WTC11 (cell line): ENCODE measurements around the gene CTNND2. TPM values are rescaled to one million over a fixed set of nuclear protein-coding genes. Genes with fewer than 3 reads are reported as not detected.

Experiments used
- ATAC-seq: fragments of 200-7000 bp; cut with Tn5 transposase; 2 replicates; pipeline ENCODE4 v1.10.0; 2021; ENCODE audit warnings: mild to moderate bottlenecking, moderate library complexity
- CTCF ChIA-PET: fragments of 300-600 bp; sonication (Branson Sonifier 250); formaldehyde crosslinking; loops from one replicate; lab custom pipeline; 2021; ENCODE audit warnings: antibody characterized with exemption; lab: Charles Lee
- POLR2A ChIA-PET: fragments of 350-600 bp; sonication (Branson Sonifier 250); formaldehyde crosslinking; loops from one replicate; lab custom pipeline; 2021; ENCODE audit warnings: antibody characterized with exemption; lab: Charles Lee
- DNase-seq: peaks from one replicate; pipeline ENCODE4 v3.0.0; 2021; ENCODE audit warnings: low spot score
- H3K27ac Mint-ChIP-seq: 2 replicates; pipeline ENCODE4 v1.8.0; 2021; ENCODE audit warnings: mixed read lengths
- H3K27me3 Mint-ChIP-seq: 2 replicates; pipeline ENCODE4 v1.8.0; 2021; ENCODE audit warnings: low read depth, mild to moderate bottlenecking, moderate library complexity, mixed read lengths
- H3K36me3 Mint-ChIP-seq: 2 replicates; pipeline ENCODE4 v1.8.0; 2021; ENCODE audit warnings: mixed read lengths
- H3K4me1 Mint-ChIP-seq: 2 replicates; pipeline ENCODE4 v1.8.0; 2022; ENCODE audit warnings: mixed read lengths
- H3K4me3 Mint-ChIP-seq: 2 replicates; pipeline ENCODE4 v1.8.0; 2021; ENCODE audit warnings: mild to moderate bottlenecking, moderate library complexity, mixed read lengths
- H3K9me3 Mint-ChIP-seq: 2 replicates; pipeline ENCODE4 v1.8.0; 2021; ENCODE audit warnings: mixed read lengths
- CREM ChIP-seq: sonication (generic); formaldehyde crosslinking; IDR thresholded peaks from 2 replicates; pipeline ENCODE4 v1.8.1; 2022; ENCODE audit warnings: mild to moderate bottlenecking, missing genetic modification reagents, moderate library complexity
- EMX1 ChIP-seq: fragments of 250-450 bp; sonication (Bioruptor Pico); IDR thresholded peaks from 2 replicates; pipeline ENCODE4 v1.8.0; 2021; ENCODE audit warnings: mild to moderate bottlenecking
- ETV6 ChIP-seq: sonication (generic); formaldehyde crosslinking; IDR thresholded peaks from 2 replicates; pipeline ENCODE4 v1.8.1; 2022; ENCODE audit warnings: mild to moderate bottlenecking, missing genetic modification reagents
- MXD4 ChIP-seq: fragments of 250-450 bp; sonication (Bioruptor Pico); IDR thresholded peaks from 2 replicates; pipeline ENCODE4 v1.8.0; 2021; ENCODE audit warnings: mild to moderate bottlenecking, moderate library complexity, borderline replicate concordance
- NFYB ChIP-seq: sonication (generic); formaldehyde crosslinking; conservative IDR thresholded peaks from 2 replicates; pipeline ENCODE4 v1.8.0; 2022; ENCODE audit warnings: low read depth, missing genetic modification reagents
- RORB ChIP-seq: fragments of 250-450 bp; sonication (Bioruptor Pico); IDR thresholded peaks from 2 replicates; pipeline ENCODE4 v1.9.0; 2021; ENCODE audit warnings: mild to moderate bottlenecking
- TCF7 ChIP-seq: sonication (generic); formaldehyde crosslinking; IDR thresholded peaks from 2 replicates; pipeline ENCODE4 v1.8.0; 2022; ENCODE audit warnings: mild to moderate bottlenecking, low read depth, missing genetic modification reagents, moderate library complexity
- ZNF396 ChIP-seq: fragments of 250-450 bp; sonication (Bioruptor Pico); IDR thresholded peaks from 2 replicates; pipeline ENCODE4 v1.8.0; 2021; ENCODE audit warnings: mild to moderate bottlenecking, moderate library complexity, borderline replicate concordance
- ZNF423 ChIP-seq: fragments of 250-450 bp; sonication (Bioruptor Pico); IDR thresholded peaks from 2 replicates; pipeline ENCODE4 v2.1.2; 2022; ENCODE audit warnings: mild to moderate bottlenecking, moderate library complexity
- total RNA-seq: library from RNA; stranded (reverse); gene quantifications from 3 replicates; pipeline ENCODE4 v1.2.3, GENCODE V29; 2021
- TF ChIP-seq, protein P1 (sequence below): fragments of 250-450 bp; sonication (Bioruptor Pico); IDR thresholded peaks from 2 replicates; pipeline ENCODE4 v2.1.2; 2022; ENCODE audit warnings: mild to moderate bottlenecking, moderate library complexity
- TF ChIP-seq, protein P2 (sequence below): sonication (generic); formaldehyde crosslinking; conservative IDR thresholded peaks from 2 replicates; pipeline ENCODE4 v1.8.1; 2023; ENCODE audit warnings: mild to moderate bottlenecking, low read depth, missing genetic modification reagents, moderate library complexity
- TF ChIP-seq, protein P3 (sequence below): sonication (generic); formaldehyde crosslinking; IDR thresholded peaks from 2 replicates; pipeline ENCODE4 v1.8.1; 2023; ENCODE audit warnings: mild to moderate bottlenecking, missing genetic modification reagents
- TF ChIP-seq, protein P4 (sequence below): sonication (generic); formaldehyde crosslinking; IDR thresholded peaks from 2 replicates; pipeline ENCODE4 v1.8.1; 2023; ENCODE audit warnings: mild to moderate bottlenecking, moderate library complexity, missing genetic modification reagents
- TF ChIP-seq, protein P5 (sequence below): sonication (generic); formaldehyde crosslinking; IDR thresholded peaks from 2 replicates; pipeline ENCODE4 v1.8.1; 2022; ENCODE audit warnings: mild to moderate bottlenecking, missing genetic modification reagents, moderate library complexity, borderline replicate concordance
- TF ChIP-seq, protein P6 (sequence below): sonication (generic); formaldehyde crosslinking; IDR thresholded peaks from 2 replicates; pipeline ENCODE4 v1.8.1; 2023; ENCODE audit warnings: mild to moderate bottlenecking, missing genetic modification reagents, moderate library complexity
- TF ChIP-seq, protein P7 (sequence below): sonication (generic); formaldehyde crosslinking; IDR thresholded peaks from 2 replicates; pipeline ENCODE4 v1.8.0; 2022; ENCODE audit warnings: mild to moderate bottlenecking, missing genetic modification reagents

The CTNND2 gene
- total RNA-seq, 1 experiment from 2014 or later = 11.9 TPM

DNA sequence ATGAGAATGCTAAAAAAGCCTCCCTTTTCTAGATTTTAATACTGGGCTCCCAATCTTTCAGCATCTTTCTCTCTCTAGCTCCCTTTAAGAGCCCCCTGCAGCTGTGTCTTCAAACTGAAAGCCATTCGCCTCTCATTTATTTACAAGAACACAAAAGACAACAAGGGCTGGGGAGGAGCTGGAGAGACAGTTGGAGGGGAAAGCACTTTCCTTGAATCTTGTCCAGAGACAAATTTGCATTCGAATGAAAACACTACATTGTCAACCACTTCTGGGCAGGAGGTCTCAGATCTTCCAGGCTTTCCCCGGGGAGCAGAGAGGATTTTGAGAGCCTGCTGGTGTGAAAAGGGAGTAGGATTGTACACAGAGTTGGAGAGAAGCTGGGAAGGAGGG, 518.3 kb downstream of the CTNND2 start (continued):
- TF ChIP-seq, protein P1, sequence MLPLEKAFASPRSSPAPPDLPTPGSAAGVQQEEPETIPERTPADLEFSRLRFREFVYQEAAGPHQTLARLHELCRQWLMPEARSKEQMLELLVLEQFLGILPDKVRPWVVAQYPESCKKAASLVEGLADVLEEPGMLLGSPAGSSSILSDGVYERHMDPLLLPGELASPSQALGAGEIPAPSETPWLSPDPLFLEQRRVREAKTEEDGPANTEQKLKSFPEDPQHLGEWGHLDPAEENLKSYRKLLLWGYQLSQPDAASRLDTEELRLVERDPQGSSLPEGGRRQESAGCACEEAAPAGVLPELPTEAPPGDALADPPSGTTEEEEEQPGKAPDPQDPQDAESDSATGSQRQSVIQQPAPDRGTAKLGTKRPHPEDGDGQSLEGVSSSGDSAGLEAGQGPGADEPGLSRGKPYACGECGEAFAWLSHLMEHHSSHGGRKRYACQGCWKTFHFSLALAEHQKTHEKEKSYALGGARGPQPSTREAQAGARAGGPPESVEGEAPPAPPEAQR (CRISPR knock-in tag) = no peak
- TF ChIP-seq ZNF423 (CRISPR knock-in tag) = peak; percentile 96
- peak; percentile 80 for TF ChIP-seq ETV6 (CRISPR knock-in tag)
- TF ChIP-seq, protein P2, sequence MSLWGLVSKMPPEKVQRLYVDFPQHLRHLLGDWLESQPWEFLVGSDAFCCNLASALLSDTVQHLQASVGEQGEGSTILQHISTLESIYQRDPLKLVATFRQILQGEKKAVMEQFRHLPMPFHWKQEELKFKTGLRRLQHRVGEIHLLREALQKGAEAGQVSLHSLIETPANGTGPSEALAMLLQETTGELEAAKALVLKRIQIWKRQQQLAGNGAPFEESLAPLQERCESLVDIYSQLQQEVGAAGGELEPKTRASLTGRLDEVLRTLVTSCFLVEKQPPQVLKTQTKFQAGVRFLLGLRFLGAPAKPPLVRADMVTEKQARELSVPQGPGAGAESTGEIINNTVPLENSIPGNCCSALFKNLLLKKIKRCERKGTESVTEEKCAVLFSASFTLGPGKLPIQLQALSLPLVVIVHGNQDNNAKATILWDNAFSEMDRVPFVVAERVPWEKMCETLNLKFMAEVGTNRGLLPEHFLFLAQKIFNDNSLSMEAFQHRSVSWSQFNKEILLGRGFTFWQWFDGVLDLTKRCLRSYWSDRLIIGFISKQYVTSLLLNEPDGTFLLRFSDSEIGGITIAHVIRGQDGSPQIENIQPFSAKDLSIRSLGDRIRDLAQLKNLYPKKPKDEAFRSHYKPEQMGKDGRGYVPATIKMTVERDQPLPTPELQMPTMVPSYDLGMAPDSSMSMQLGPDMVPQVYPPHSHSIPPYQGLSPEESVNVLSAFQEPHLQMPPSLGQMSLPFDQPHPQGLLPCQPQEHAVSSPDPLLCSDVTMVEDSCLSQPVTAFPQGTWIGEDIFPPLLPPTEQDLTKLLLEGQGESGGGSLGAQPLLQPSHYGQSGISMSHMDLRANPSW (CRISPR knock-in tag) = no peak

DNA sequence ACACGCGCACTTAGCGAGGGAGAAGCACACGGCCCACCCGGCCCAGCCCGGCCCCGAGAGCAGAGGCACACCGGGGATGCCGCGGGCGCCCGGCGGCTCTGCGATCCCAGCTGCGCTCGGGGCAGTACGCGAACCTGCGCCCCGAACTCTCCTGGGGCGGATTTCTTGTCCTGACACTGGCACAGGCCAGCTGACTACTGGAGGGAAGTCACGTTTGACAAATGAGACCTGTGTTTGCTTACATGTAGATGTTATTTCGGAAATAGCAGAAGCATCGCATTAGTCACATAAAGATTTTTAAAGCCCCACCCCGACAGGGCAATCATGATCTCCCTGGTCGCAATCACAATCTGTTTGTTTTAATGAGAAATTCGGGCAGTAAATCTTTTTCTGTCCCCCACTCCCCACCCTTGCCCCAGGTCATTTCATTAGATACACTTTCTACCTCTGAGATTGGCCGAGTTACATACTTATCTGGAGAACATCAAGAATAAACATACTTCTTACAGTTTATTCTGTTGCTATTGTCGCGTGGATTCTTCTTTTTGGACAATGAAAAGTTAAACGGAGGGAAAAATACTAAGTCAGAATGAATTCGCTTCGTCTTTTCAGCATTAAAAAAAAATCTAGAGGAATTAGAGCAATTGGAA, 518.9 kb downstream of the CTNND2 start:
- Mint-ChIP-seq H3K27me3 (peaks cover 58% of the 10 kb centered on the region), H3K9me3 (no peaks in the 10 kb centered on the region), H3K4me1 (peaks cover 28% of the 10 kb centered on the region), H3K4me3 (peak overlapping the region; percentile 73), H3K27ac (no peak overlapping the region), H3K36me3 (no peaks in the 10 kb centered on the region)
- ChIA-PET CTCF (interaction anchor here (0.7 to 1.6 kb wide), 5 partner anchors 11 to 638 kb away, joined by 3 to 4 read pairs (median 3); no protein-coding TSS in a partner anchor), POLR2A (interaction anchor here (0.6 to 1.3 kb wide), 3 partner anchors 12 to 85 kb away, joined by 3 to 5 read pairs (median 4); no protein-coding TSS in a partner anchor)
- ATAC-seq (peak; percentile 11), DNase-seq (peak; percentile 20)
- TF ChIP-seq EMX1 (CRISPR knock-in tag) = no peak
- TF ChIP-seq, protein P3, sequence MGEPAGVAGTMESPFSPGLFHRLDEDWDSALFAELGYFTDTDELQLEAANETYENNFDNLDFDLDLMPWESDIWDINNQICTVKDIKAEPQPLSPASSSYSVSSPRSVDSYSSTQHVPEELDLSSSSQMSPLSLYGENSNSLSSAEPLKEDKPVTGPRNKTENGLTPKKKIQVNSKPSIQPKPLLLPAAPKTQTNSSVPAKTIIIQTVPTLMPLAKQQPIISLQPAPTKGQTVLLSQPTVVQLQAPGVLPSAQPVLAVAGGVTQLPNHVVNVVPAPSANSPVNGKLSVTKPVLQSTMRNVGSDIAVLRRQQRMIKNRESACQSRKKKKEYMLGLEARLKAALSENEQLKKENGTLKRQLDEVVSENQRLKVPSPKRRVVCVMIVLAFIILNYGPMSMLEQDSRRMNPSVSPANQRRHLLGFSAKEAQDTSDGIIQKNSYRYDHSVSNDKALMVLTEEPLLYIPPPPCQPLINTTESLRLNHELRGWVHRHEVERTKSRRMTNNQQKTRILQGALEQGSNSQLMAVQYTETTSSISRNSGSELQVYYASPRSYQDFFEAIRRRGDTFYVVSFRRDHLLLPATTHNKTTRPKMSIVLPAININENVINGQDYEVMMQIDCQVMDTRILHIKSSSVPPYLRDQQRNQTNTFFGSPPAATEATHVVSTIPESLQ = no peak
- TF ChIP-seq, protein P4, sequence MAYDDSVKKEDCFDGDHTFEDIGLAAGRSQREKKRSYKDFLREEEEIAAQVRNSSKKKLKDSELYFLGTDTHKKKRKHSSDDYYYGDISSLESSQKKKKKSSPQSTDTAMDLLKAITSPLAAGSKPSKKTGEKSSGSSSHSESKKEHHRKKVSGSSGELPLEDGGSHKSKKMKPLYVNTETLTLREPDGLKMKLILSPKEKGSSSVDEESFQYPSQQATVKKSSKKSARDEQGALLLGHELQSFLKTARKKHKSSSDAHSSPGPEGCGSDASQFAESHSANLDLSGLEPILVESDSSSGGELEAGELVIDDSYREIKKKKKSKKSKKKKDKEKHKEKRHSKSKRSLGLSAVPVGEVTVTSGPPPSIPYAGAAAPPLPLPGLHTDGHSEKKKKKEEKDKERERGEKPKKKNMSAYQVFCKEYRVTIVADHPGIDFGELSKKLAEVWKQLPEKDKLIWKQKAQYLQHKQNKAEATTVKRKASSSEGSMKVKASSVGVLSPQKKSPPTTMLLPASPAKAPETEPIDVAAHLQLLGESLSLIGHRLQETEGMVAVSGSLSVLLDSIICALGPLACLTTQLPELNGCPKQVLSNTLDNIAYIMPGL = no peak
- TF ChIP-seq, protein P5, sequence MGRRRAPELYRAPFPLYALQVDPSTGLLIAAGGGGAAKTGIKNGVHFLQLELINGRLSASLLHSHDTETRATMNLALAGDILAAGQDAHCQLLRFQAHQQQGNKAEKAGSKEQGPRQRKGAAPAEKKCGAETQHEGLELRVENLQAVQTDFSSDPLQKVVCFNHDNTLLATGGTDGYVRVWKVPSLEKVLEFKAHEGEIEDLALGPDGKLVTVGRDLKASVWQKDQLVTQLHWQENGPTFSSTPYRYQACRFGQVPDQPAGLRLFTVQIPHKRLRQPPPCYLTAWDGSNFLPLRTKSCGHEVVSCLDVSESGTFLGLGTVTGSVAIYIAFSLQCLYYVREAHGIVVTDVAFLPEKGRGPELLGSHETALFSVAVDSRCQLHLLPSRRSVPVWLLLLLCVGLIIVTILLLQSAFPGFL = no peak

DNA sequence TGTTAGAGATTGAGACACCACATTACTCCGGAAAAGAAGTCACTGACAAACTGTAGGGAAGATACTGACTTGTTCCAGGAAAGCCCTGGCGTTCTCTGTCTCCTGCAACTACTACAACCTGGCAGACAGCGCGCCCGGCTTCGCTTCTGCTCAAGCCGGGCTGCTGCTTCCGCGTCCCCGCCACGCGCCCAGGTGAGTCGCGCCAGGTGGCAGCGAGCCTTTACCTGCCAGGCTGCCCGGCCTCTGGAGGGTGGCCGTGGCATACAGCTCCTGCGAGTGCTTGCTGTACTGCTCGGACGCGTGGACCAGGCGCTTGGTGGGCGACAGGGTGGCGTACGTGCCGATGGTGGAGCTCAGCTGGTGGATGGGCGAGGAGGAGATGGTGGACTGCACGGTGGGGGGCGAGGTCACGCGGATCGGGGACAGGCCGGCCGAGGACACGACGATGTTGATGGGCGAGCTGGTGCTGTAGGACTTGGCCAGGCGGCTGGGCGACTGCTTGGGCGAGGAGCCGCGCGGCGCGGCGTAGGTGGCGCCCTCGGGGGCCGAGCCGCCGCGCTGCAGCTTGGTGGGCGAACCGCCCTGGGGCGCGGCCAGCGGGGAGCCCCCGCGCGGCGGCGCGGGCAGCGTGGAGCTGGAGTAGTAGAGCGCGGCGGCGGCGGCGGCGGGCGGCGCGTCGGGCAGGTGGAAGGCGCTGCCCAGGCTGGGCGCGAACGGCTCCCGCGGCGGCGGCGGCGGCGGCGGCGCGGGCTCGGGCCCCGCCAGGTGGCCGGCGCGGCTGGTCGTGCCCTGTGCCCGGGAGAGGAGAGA, 519.6 kb downstream of the CTNND2 start:
- Mint-ChIP-seq H3K4me3 (peak overlapping the region; percentile 87), H3K4me1 (peaks cover 28% of the 10 kb centered on the region), H3K9me3 (no peaks in the 10 kb centered on the region), H3K27me3 (peaks cover 58% of the 10 kb centered on the region), H3K27ac (no peak overlapping the region), H3K36me3 (no peaks in the 10 kb centered on the region)
- DNase-seq (peak; percentile 33), ATAC-seq (peak; percentile 19)
- CTCF ChIA-PET = interaction anchor here (1.6 kb wide), 1 partner anchor 23 kb away, joined by 4 read pairs; no protein-coding TSS in a partner anchor
- POLR2A ChIA-PET = no interaction called here
- TF ChIP-seq CREM (CRISPR knock-in tag) = no peak
- TF ChIP-seq, protein P6, sequence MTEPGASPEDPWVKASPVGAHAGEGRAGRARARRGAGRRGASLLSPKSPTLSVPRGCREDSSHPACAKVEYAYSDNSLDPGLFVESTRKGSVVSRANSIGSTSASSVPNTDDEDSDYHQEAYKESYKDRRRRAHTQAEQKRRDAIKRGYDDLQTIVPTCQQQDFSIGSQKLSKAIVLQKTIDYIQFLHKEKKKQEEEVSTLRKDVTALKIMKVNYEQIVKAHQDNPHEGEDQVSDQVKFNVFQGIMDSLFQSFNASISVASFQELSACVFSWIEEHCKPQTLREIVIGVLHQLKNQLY = no peak
- TF ChIP-seq, protein P7, sequence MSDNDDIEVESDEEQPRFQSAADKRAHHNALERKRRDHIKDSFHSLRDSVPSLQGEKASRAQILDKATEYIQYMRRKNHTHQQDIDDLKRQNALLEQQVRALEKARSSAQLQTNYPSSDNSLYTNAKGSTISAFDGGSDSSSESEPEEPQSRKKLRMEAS (CRISPR knock-in tag) = peak; percentile 55; the same call in 1 of the 2 replicates
- TF ChIP-seq, protein P4 = 0 out of 2 replicates have a peak, but pooled peaks have one; percentile 36
- TF ChIP-seq ZNF396 (CRISPR knock-in tag) = no peak
- no peak for TF ChIP-seq MXD4 (CRISPR knock-in tag)
- no peak for TF ChIP-seq NFYB (CRISPR knock-in tag)
- TF ChIP-seq TCF7 = no peak
- no peak for TF ChIP-seq RORB (CRISPR knock-in tag)
